Lower leg skin (tissue), 4 donors: ENCODE results near the gene CHST10. TPM values are rescaled to one million over a fixed set of nuclear protein-coding genes. Genes with fewer than 3 reads are reported as not detected.

Experiments used
- DNase-seq, 2 donors: peaks; one replicate each; pipeline ENCODE4 v3.0.0-alpha.2; 2019; ENCODE audit warnings: low spot score in 2 of 2
- H3K4me3 ChIP-seq: fragments of 200-600 bp; sonication (generic); 2 replicates; pipeline ENCODE4 v1.5.1; 2017; ENCODE audit warnings: mild to moderate bottlenecking, low read depth; ENCODE audit not compliant: poor library complexity, severe bottlenecking
- CTCF ChIP-seq, 3 donors: fragments of 450-650 bp; IDR thresholded peaks; one replicate each; pipeline ENCODE4 v1.5.1; 2016; ENCODE audit warnings: antibody characterized with exemption in 3 of 3, mild to moderate bottlenecking in 3 of 3, moderate library complexity in 2 of 3
- POLR2A ChIP-seq, 2 donors: fragments of 450-650 bp; IDR thresholded peaks; one replicate each; pipeline ENCODE4 v1.6.1; 2016 to 2017; ENCODE audit warnings: antibody characterized with exemption in 2 of 2, mild to moderate bottlenecking in 1 of 2, moderate library complexity in 1 of 2
- WGBS, 2 donors: methylation state at CpG; one replicate each; pipeline ENCODE4 v1.1.5; 2018; 5-methylcytosine and 5-hydroxymethylcytosine counted together
- intact Hi-C: fragments of 100-400 bp; cut with DNase I; formaldehyde crosslinking; loops from one replicate; pipeline ENCODE4 v1.15.0; 2023; ENCODE audit warnings: low total_unique reads
- total RNA-seq, 4 donors: library from RNA; depleted of rRNA; stranded (reverse); fragments of >200 nt; gene quantifications; one replicate each; pipeline ENCODE4 v1.1.0, GENCODE V29; 2016

CHST10 gene
- total RNA-seq, 4 donors from 2014 or later: 0.66 to 5.5 (median 2.4) TPM

- no peak overlapping the region for H3K4me3 ChIP-seq
- no peak for DNase-seq
- intact Hi-C loops: no loop called here
- TF ChIP-seq CTCF (IDR thresholded peaks at IDR 0.05): no peak
- no peak for TF ChIP-seq POLR2A (IDR thresholded peaks at IDR 0.05)
- WGBS, 2 donors: 84 to 90% methylated on average over 4 of the region's 4 CpGs
These were observed 5.0 kb downstream of the CHST10 start for GRCh38 chr2:100412466-100412865.

GRCh38 chr2:100411841-100412292, 5.6 kb downstream of the CHST10 start:
- TF ChIP-seq CTCF (IDR thresholded peaks at IDR 0.05) (no peak), POLR2A (IDR thresholded peaks at IDR 0.05) (no peak)
- peak in 1 of 2 donors; percentile 57 for DNase-seq
- WGBS, 2 donors: 94 to 97% methylated on average over 5 of the region's 5 CpGs
- intact Hi-C loops: no loop called here
- H3K4me3 ChIP-seq: no peak overlapping the region

- TF ChIP-seq CTCF (IDR thresholded peaks at IDR 0.05): no peak
- no peak for TF ChIP-seq POLR2A (IDR thresholded peaks at IDR 0.05)
- WGBS, 2 donors: 97 to 100% methylated on average over 5 to 8 of the region's 8 CpGs
- no peak overlapping the region for H3K4me3 ChIP-seq
- intact Hi-C loops: no loop called here
- DNase-seq: peak in 1 of 2 donors; percentile 74
These were observed 7.4 kb downstream of the CHST10 start for GRCh38 chr2:100409975-100410647.

- WGBS, 2 donors: 93 to 95% methylated on average over 5 of the region's 5 CpGs
- no peak for TF ChIP-seq CTCF (IDR thresholded peaks at IDR 0.05)
- TF ChIP-seq POLR2A (IDR thresholded peaks at IDR 0.05): no peak
- H3K4me3 ChIP-seq: no peak overlapping the region
- DNase-seq: peak in 1 of 2 donors; percentile 25
- intact Hi-C loops: no loop called here
These were observed 8.0 kb downstream of the CHST10 start for GRCh38 chr2:100409461-100409860.

- DNase-seq: peak in 1 of 2 donors; percentile 77
- intact Hi-C loops: no loop called here
- TF ChIP-seq CTCF (IDR thresholded peaks at IDR 0.05) (no peak), POLR2A (IDR thresholded peaks at IDR 0.05) (no peak)
- H3K4me3 ChIP-seq: no peak overlapping the region
- 88 to 95% methylated on average over 8 of the region's 8 CpGs for WGBS, 2 donors
These were observed 8.5 kb downstream of the CHST10 start for GRCh38 chr2:100408941-100409340.

- peak in 1 of 2 donors; percentile 31 for DNase-seq
- WGBS, 2 donors: 85 to 93% methylated on average over 2 of the region's 2 CpGs
- intact Hi-C loops: no loop called here
- no peak for TF ChIP-seq POLR2A (IDR thresholded peaks at IDR 0.05)
- TF ChIP-seq CTCF (IDR thresholded peaks at IDR 0.05): no peak
- H3K4me3 ChIP-seq: no peak overlapping the region
These were observed 9.4 kb downstream of the CHST10 start for GRCh38 chr2:100408104-100408503.
